Non-pigmented ciliary epithelial cell (primary cell): ENCODE data around the gene PTBP2.

Experiments
- DNase-seq: peaks from one replicate; pipeline ENCODE4 v3.0.0-alpha.2; 2010; ENCODE audit warnings: low read depth

PTBP2 gene

GRCh38 chr1:96825950-96826576, 104.5 kb downstream of the PTBP2 start:
- no peak for DNase-seq

GRCh38 chr1:96833376-96833775, 111.8 kb downstream of the PTBP2 start:
- no peak for DNase-seq

- no peak for DNase-seq
Observed at GRCh38 chr1:96834986-96835385, 113.4 kb downstream of the PTBP2 start.

- DNase-seq: no peak
Observed at GRCh38 chr1:96837057-96837780, 115.6 kb downstream of the PTBP2 start.

GRCh38 chr1:96837781-96838216, 116.2 kb downstream of the PTBP2 start:
- DNase-seq: no peak

- no peak for DNase-seq
Observed at GRCh38 chr1:96840396-96840795, 118.8 kb downstream of the PTBP2 start.

- no peak for DNase-seq
Observed at GRCh38 chr1:96842215-96842614, 120.6 kb downstream of the PTBP2 start.

- DNase-seq: peak; percentile 20
Observed at GRCh38 chr1:96843196-96843595, 121.6 kb downstream of the PTBP2 start.

- DNase-seq: no peak
Observed at GRCh38 chr1:96843601-96844000, 122.0 kb downstream of the PTBP2 start.

- no peak for DNase-seq
Observed at GRCh38 chr1:96845464-96845863, 123.9 kb downstream of the PTBP2 start.

- no peak for DNase-seq
Observed at GRCh38 chr1:96861836-96862235, 140.3 kb downstream of the PTBP2 start.

GRCh38 chr1:96863449-96863848, 141.9 kb downstream of the PTBP2 start:
- DNase-seq: no peak
